GM18867 (cell line): Measurements from ENCODE around the gene RETREG1.

ENCODE experiments used
- ATAC-seq: cut with Tn5 transposase; IDR thresholded peaks from one replicate; pipeline ENCODE4 v1.9.1; 2021; ENCODE audit warnings: mild to moderate bottlenecking, moderate library complexity; ENCODE audit not compliant: unreplicated experiment

The RETREG1 gene

GRCh38 chr5:16531063-16531648, 85.6 kb downstream of the RETREG1 start:
- ATAC-seq: no peak

GRCh38 chr5:16529306-16529705, 87.5 kb downstream of the RETREG1 start:
- ATAC-seq: no peak

GRCh38 chr5:16528382-16529110, 88.3 kb downstream of the RETREG1 start:
- ATAC-seq: no peak

DNA sequence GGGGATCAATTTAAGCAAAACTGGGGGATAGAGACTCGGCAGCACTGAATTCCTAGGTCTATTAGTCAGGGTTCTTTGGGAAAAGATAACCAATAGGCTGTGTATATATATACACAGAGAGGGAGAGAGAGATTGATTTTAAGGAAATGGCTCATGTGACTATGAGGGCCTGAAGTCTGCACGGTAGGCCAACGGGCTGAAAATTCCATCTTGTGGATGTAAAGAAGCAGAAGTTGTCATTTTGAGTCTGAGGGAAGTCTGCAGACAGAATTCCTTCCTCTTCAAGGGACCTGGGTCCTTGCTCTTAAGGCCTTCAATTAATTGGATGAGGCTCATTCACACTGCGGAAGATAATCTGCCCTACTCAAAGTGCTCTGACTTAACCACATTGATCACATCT, 91.1 kb downstream of the RETREG1 start:
- no peak for ATAC-seq

GRCh38 chr5:16524286-16524685, 92.5 kb downstream of the RETREG1 start:
- no peak for ATAC-seq

GRCh38 chr5:16521521-16522483, 95.0 kb downstream of the RETREG1 start:
- ATAC-seq: no peak

- no peak for ATAC-seq
Observed at GRCh38 chr5:16520841-16521240, 96.0 kb downstream of the RETREG1 start.

DNA sequence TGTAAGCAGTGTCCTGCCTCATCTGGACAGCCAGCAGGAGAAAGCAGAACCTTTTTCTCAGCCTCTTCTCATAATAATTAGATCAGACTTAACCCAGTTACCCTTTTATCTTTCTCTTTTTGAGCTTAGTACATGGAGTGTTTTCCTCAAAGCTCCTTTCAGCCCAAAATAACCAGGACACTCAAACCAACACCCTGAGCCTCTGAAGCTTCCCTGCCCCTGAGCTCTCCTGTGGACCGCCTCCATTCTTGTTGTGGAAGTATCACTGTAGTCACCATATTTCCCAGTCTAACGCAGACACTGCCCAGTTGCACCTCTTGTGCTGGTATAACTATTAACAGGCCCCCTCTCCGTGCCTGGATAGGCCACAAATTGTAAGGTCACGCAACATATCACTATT, 97.4 kb downstream of the RETREG1 start:
- ATAC-seq: no peak

DNA sequence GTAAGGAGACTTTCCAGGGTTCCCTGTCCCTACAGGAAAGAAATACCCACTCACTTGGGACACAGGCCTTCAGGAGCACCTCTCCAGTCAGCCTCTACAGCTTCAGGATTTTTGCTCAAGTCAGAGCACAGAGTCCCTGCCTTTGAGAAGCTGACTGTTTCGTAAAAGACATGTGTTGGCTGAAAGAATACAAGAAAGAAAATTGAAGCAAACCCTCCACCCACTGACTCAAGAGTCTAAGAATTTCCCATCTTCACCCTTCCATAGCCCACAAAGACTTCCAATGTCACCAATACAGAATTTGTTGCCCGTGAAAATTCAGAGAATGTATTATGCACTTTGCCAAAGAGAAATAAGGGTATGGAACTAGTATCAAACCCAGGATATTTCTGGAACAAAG, 98.2 kb downstream of the RETREG1 start:
- no peak for ATAC-seq

- ATAC-seq: no peak
Observed at GRCh38 chr5:16515532-16515931, 101.3 kb downstream of the RETREG1 start.

GRCh38 chr5:16510098-16510497, 106.7 kb downstream of the RETREG1 start:
- no peak for ATAC-seq

GRCh38 chr5:16508730-16509531, 107.9 kb downstream of the RETREG1 start:
- no peak for ATAC-seq

GRCh38 chr5:16507716-16508115, 109.1 kb downstream of the RETREG1 start:
- no peak for ATAC-seq

DNA sequence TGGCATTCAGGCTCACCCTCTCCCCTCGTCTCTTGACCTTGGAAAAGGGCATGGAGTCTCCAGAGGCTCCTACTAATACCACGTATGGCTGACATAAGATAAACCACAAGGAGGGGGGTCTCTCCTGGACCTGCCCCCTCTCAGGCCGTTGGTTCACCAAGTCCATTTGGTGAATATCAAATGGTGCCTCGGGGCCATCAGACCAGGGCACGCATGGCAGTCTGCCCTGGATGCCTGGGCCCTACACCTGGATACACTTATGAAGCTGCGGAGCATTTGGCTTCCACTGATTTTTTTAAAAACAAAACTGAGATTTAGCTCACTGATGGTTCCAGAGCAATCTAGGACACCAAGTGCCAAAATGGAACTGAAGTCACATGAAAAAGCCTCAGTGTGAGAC, 110.9 kb downstream of the RETREG1 start:
- ATAC-seq: no peak

DNA sequence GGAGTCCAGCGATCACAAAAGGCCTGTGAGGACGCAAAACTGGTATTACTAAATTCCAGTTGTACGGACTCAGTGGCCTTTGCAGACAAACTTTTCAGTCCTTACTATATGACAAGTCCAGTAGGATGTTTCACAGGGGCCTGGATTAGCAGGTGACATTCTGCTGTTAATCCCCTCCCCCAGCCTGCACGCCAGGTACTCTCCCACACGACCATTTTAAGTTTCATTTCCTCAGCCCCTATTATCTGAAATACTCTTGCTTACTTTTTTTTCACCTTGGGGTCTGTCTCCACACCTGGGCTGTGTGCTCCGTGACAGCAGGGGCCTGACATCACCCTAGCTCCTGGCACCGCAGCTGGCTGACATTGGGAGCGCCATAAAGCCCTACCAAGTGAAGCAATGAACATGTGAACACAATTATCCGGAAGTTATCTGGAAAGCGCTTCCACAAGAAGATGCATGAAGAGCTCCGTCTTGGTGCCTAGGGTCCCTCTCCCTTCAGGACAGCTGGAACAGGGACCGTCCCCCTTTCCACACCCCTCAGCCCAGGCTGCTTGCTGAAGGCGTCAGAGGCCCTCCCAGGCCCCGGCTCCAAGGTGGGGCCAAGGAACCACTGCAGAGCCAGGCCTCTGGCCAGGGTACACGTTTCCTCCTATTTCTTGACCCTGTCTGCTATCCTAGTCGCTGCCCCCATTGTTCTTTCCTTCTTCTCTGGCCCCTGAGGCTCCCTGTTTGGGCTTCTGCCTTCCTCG, 111.5 kb downstream of the RETREG1 start:
- no peak for ATAC-seq

- ATAC-seq: no peak
Observed at GRCh38 chr5:16504571-16504970, 112.2 kb downstream of the RETREG1 start.

- no peak for ATAC-seq
Observed at GRCh38 chr5:16502866-16503265, 113.9 kb downstream of the RETREG1 start.

DNA sequence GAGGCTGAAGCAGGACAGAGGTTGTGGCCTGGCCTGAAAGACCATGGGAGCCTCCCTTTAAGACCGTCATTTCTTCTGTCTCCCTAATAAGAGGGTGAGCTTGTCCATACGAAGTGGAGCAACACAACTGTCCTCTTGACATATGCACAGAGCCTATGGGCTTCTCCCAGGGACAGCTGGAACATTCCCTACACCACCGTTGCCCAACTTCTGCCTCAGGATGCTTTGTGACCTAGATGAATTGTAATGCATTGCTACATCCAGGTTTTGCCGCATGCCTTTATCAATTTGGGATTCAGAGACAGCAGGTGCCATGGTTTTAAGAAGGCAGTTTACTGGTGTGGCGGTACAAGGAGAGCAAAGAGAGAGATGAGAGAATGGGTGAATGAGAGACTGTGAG, 116.8 kb downstream of the RETREG1 start:
- ATAC-seq: no peak

DNA sequence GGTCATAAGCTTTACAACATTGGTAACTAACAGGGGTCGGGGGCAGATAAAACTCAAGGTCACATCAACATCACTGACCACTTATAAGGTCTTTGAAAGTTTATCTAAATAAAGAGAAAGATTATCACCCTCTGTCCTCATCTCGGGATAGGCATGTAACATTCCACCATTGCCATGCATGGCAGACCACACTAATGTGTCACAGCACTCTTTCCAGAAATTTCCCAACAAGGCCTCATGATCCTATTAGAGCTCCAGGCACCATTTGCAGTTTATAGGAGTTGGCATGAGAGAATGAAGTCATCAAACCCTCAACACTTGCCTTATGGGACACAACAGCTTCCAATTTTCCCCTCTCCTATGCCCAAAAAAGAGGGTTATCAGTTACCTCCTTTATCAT, 119.3 kb downstream of the RETREG1 start:
- no peak for ATAC-seq

GRCh38 chr5:16493261-16493660, 123.5 kb downstream of the RETREG1 start:
- ATAC-seq: no peak
